HEK293 (cell line): ENCODE results near the gene NFIX.
A peak's percentile ranks its signal among the peaks of the same experiment; 100 is the strongest.

ENCODE experiments used
- CTCF ChIP-seq: fragments of 450-650 bp; formaldehyde crosslinking; IDR thresholded peaks from 2 replicates; pipeline ENCODE4 v1.5.1; 2016; ENCODE audit warnings: missing biosample characterization, missing genetic modification characterization
- KLF7 ChIP-seq: fragments of 450-650 bp; formaldehyde crosslinking; IDR thresholded peaks from 2 replicates; pipeline ENCODE4 v1.5.1; 2016; ENCODE audit warnings: missing biosample characterization, missing genetic modification characterization, borderline replicate concordance
- PATZ1 ChIP-seq: fragments of 450-650 bp; formaldehyde crosslinking; IDR thresholded peaks from 2 replicates; pipeline ENCODE4 v1.5.1; 2016; ENCODE audit warnings: missing biosample characterization, missing genetic modification characterization
- PBX3 ChIP-seq: sonication (generic); formaldehyde crosslinking; IDR thresholded peaks from 2 replicates; pipeline ENCODE4 v1.8.1; 2022; ENCODE audit warnings: mild to moderate bottlenecking, moderate library complexity, missing genetic modification reagents
- SCRT1 ChIP-seq: fragments of 450-650 bp; formaldehyde crosslinking; IDR thresholded peaks from 2 replicates; pipeline ENCODE4 v1.5.1; 2016; ENCODE audit warnings: missing biosample characterization, missing genetic modification characterization, borderline replicate concordance
- YY1 ChIP-seq: fragments of 450-650 bp; formaldehyde crosslinking; IDR thresholded peaks from 2 replicates; pipeline ENCODE4 v1.5.1; 2018; ENCODE audit warnings: missing biosample characterization, missing genetic modification characterization
- ZBTB1 ChIP-seq: fragments of 450-650 bp; formaldehyde crosslinking; IDR thresholded peaks from 2 replicates; pipeline ENCODE4 v1.5.1; 2016; ENCODE audit warnings: missing biosample characterization, missing genetic modification characterization
- ZNF23 ChIP-seq: fragments of 450-650 bp; formaldehyde crosslinking; IDR thresholded peaks from 2 replicates; pipeline ENCODE4 v1.5.1; 2016; ENCODE audit warnings: missing biosample characterization, missing genetic modification characterization, borderline replicate concordance
- ZNF362 ChIP-seq: fragments of 450-650 bp; formaldehyde crosslinking; IDR thresholded peaks from 2 replicates; pipeline ENCODE4 v1.5.1; 2016; ENCODE audit warnings: missing biosample characterization, missing genetic modification characterization
- ZNF677 ChIP-seq: fragments of 450-650 bp; IDR thresholded peaks from 2 replicates; pipeline ENCODE4 v1.5.0; 2018; ENCODE audit warnings: missing biosample characterization, mild to moderate bottlenecking, missing genetic modification characterization, moderate library complexity
- ZNF747 ChIP-seq: fragments of 450-650 bp; formaldehyde crosslinking; IDR thresholded peaks from 2 replicates; pipeline ENCODE4 v1.5.1; 2016; ENCODE audit warnings: missing biosample characterization, missing genetic modification characterization

GRCh38 chr19:13042443-13043130 is 47.3 kb downstream of the NFIX start:
- TF ChIP-seq ZNF747 (tag by site-specific recombination) (no peak), KLF7 (tag by site-specific recombination) (no peak), PATZ1 (tag by site-specific recombination) (peak; percentile 45; the same call in 1 of the 2 replicates), SCRT1 (tag by site-specific recombination) (no peak), YY1 (tag by site-specific recombination) (no peak), ZBTB1 (no peak), ZNF362 (tag by site-specific recombination) (no peak), CTCF (tag by site-specific recombination) (no peak), PBX3 (CRISPR knock-in tag) (no peak), ZNF23 (tag by site-specific recombination) (no peak), ZNF677 (tag by site-specific recombination) (no peak)
